ENCODE data around the gene PPP2R5C.

The PPP2R5C gene

GRCh38 chr14:101894365-101895081, 133.0 kb downstream of the PPP2R5C start:
- no peak for DNase-seq

- DNase-seq: no peak
These were observed 133.7 kb downstream of the PPP2R5C start for GRCh38 chr14:101895256-101895655.

- DNase-seq: no peak
These were observed 135.8 kb downstream of the PPP2R5C start for GRCh38 chr14:101897326-101897725.

- no peak for DNase-seq
These were observed 136.9 kb downstream of the PPP2R5C start for GRCh38 chr14:101898416-101898815.

- DNase-seq: no peak
These were observed 137.8 kb downstream of the PPP2R5C start for GRCh38 chr14:101899263-101899662.

GRCh38 chr14:101900253-101900652, 138.7 kb downstream of the PPP2R5C start:
- DNase-seq: no peak

DNA sequence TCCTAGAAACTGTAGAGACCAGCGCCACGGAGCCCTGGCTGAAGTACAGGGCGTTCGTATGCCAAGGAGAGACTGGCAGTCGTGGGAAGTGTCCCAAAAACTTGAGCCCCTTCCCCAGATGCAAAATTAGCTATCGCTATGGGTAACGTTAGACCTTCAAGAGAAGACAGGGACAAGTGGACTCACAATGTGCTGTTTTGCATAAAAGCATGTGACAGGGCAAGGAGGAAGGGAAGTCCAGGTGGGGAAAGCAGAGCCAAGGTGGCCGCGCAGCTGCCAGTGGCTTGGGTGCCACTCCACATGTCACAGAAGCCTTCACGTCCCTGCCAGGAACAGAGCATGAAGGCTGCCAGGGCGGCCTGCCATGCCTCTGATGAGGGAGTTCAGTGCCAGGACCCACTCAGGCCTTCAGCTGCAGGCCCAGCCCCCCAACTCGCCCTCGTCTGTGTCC, 141.6 kb downstream of the PPP2R5C start:
- no peak for DNase-seq

DNA sequence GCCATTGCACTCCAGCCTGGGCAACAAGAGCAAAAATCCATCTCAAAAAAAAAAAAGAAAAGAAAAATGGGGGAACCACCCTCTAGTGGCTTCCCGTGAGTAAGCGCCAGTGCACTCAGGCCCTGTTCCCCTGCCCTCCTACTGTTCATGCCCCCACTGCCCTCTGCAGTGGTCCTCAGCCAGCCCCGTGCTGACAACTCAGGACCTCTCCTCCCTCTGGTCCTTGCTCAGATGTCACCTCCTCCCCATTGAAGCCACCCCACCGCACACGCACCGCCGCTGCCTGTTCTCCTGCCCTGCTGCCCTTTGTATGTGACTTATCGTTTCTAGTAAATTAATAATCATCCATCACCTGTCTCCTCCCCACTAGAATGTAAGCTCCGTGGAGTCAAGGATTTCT, 144.1 kb downstream of the PPP2R5C start:
- no peak for DNase-seq

GRCh38 chr14:101906645-101907044, 145.1 kb downstream of the PPP2R5C start:
- DNase-seq: no peak

- no peak for DNase-seq
These were observed 146.1 kb downstream of the PPP2R5C start for GRCh38 chr14:101907619-101908018.

- DNase-seq: no peak
These were observed 147.3 kb downstream of the PPP2R5C start for GRCh38 chr14:101908795-101909194.

- no peak for DNase-seq
These were observed 148.0 kb downstream of the PPP2R5C start for GRCh38 chr14:101909371-101910096.

DNA sequence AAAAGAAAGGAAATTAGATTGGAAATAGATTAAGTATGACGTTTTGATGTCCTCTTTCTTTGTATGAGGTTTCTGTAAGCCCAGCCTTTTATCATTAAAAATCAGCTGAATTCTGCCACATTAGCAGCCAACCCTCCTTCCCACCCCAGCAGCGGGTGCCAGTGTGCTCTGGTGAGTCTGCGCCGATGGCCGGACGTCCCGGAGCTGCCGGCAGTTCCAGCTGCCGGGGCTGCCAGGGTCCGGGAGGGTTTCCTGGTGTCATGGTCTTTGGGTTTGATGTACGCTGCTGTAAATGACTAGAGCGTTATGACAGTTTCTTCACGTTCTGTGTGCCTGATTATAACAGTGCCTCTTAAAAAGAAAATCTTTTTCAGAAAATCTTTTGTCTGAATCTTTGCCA, 151.3 kb downstream of the PPP2R5C start:
- no peak for DNase-seq

DNA sequence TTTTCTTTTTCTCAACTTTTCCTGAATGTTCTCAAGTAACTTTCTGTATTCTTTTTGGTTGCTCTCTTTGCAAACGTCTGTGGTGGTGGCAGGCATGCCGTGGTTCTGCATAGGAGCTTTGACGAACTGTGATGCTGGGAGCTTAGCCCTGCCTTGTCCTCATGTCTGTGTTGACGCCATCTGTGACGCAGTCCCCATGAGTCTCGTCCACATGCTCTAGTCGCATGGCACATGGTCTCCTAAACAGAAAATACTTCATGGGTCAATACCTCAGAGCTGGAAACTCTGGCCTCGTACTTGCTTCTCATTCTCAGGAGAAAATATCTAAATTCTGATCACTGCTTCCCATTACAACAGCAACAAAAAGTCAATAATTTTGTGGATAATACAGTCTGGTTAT, 152.6 kb downstream of the PPP2R5C start:
- no peak for DNase-seq

GRCh38 chr14:101915871-101916815, 154.6 kb downstream of the PPP2R5C start:
- no peak for DNase-seq

GRCh38 chr14:101916816-101917412, 155.4 kb downstream of the PPP2R5C start:
- no peak for DNase-seq

DNA sequence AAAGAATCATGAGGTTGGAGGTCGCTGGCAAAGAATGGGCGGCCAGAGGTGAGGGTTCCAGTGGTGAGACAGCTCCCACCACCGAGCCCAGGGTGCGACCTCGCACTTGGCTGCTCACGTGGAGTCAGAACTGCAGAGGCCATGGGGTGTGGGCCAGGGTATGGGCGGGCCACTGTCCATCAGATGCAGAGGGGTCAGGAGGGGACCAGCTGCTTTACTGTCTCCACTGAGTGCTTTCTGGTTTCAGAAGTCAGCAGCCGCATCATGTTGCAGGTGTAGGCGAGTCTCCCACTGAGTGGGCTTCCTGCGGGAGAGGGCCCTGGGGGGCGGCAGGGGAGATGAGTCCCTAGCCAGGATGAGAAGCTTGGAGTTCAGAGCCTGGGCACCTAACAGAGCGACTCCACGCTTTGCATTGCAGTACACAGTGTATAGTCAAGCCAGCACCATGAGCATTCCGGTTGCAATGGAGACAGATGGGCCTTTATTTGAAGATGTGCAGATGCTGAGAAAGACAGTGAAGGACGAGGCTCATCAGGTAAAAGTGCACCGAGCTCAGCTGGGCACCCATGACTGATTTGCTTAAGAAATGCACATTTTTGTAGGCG, 156.0 kb downstream of the PPP2R5C start:
- DNase-seq: no peak

GRCh38 chr14:101918065-101918989, 156.8 kb downstream of the PPP2R5C start:
- DNase-seq: no peak

- no peak for DNase-seq
These were observed 158.8 kb downstream of the PPP2R5C start for GRCh38 chr14:101920271-101920670.

DNA sequence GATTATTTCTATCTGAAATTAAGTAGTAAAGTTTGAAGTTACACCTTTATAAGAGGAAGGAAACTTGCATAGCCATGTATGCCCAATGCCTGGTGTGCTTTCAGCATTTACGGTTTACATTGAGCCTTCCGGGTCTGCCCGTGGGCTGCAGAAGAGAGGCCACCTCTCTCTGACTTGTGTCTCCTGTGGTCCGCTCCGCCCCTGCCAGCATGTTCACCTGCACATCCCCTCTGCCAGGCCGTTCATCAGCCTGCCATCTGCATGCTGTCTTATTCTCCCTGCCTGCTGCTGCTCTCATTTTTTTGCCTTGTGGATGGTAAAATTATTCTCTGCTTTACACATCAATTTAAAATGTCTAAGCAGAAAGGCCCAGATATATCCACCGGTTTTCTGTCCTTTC, 161.4 kb downstream of the PPP2R5C start:
- no peak for DNase-seq

GRCh38 chr14:101925152-101925551, 163.6 kb downstream of the PPP2R5C start:
- DNase-seq: no peak

All from CD4-positive, alpha-beta T cell treated with Interferon gamma for 1 hour (primary cell).